Hematopoietic multipotent progenitor cell treated with erythropoietin and hydrocortisone succinate and interleukin-3 and kit ligand, for 6 days (in vitro differentiated cells): ENCODE data around the gene STRBP.
A peak's percentile ranks its signal among the peaks of the same experiment; 100 is the strongest.
"Not testable (repeated sequence)": the region's sequence is repeated elsewhere in the genome, so short reads cannot be mapped to it uniquely, and the experiment has no call there.

Source experiments
- DNase-seq: peaks from one replicate; pipeline ENCODE4 v3.0.0-alpha.2; 2015

STRBP gene

GRCh38 chr9:123282362-123283047 lies 14.1 kb upstream of the STRBP start:
- DNase-seq: peak; percentile 31

GRCh38 chr9:123281659-123282350 lies 13.4 kb upstream of the STRBP start:
- DNase-seq: no peak

DNA sequence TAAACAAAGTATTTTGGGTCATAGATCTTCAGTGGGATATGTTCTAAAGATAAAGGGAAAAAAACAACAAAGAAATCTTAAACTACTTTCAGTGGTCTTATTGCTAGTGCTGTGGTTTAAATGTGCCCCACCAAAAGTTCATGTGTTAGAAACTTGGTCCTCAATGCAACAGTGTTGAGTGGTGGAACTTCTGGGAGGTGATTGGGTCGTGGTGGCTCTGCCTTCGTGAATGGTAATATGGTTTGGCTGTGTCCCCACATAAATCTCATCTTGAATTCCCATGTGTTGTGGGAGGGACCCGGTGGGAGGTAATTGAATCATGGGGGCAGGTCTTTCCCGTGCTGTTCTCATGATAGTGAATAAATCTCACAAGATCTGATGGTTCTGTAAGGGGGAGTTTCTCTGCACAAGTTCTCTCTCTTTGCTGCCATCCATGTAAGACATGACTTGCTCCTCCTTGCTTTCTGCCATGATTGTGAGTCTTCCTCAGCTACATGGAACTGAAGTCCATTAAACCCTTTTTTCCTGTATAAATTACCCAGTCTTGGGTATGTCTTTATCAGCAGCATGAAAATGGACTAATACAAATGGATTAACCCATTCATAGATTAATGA lies 10.6 kb upstream of the STRBP start:
- DNase-seq: not testable (repeated sequence)

DNA sequence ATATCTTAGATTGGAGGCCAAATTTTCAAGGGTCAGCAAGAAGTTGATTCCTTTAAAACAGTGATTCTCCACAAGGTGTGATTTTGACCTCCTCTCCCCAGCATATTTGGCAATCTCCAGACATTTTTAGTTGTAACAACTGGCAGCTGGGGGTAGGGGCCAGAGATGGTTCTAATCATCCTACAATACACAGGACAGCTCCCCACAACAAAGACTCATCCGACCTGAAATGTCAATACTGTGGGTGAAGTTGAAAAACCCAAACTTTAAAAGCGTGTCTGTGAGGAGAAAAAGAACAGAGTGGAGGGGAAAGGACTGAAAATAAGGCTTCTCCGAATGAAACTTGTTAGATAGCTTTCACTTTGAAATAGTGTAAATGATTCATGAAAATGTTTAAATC lies 10.0 kb upstream of the STRBP start:
- no peak for DNase-seq

DNA sequence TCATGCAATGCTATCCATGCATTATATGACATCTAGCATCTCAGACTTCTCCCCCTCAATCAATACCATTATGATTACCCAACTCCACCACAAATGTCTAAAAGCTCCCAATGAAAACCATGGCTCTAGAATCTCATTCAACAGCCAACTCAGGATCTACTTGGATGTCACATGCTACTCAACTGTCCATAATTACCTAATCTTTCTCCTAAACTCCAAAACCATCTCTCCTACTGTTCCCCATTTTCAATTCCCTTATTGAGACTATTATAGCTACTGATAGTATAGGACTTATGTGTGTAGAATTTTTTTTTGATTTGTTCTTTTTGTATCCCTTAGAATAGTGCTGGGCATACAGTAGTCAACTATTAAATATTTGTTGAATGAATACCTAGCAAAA lies 8.2 kb upstream of the STRBP start:
- DNase-seq: no peak

DNA sequence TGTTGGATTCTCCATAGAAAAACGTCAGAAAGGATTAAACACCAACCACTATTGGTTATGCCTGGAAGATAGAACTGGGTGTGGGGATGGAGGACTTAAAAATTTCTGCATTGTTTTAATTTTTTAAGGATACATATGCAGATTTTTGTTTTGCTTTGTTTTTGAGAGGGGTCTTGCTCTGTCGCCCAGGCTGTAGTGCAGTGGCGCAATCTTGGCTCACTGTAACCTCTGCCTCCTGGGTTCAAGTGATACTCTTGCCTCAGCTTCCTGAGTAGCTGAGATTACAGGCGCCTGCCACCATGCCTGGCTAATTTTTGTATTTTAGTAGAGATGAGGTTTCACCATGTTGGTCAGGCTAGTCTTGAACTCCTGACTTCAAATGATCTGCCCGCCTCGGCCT lies 2.7 kb upstream of the STRBP start:
- DNase-seq: not testable (repeated sequence)

DNA sequence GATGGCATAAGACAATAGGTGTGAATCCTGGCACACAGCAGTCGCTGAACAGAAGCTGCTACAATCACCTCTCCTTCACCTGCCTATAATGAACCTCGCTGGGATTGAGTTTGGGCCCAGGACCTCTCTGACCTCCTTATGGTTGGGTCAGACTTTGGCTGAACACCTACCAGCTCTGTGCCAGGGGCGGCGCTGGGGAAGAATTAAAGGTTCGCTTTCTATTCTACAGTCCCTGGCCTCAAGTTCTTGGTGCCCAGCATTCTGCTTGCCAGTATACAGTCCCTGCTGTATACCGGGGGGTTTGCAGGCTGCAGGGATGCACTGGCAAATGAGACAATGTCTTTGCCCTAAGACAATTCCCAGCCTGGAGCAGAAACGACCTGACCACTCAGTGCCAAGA lies 895 bp upstream of the STRBP start:
- DNase-seq: peak; percentile 17

GRCh38 chr9:123268199-123268464 lies 254 bp downstream of the STRBP start:
- DNase-seq: no peak

DNA sequence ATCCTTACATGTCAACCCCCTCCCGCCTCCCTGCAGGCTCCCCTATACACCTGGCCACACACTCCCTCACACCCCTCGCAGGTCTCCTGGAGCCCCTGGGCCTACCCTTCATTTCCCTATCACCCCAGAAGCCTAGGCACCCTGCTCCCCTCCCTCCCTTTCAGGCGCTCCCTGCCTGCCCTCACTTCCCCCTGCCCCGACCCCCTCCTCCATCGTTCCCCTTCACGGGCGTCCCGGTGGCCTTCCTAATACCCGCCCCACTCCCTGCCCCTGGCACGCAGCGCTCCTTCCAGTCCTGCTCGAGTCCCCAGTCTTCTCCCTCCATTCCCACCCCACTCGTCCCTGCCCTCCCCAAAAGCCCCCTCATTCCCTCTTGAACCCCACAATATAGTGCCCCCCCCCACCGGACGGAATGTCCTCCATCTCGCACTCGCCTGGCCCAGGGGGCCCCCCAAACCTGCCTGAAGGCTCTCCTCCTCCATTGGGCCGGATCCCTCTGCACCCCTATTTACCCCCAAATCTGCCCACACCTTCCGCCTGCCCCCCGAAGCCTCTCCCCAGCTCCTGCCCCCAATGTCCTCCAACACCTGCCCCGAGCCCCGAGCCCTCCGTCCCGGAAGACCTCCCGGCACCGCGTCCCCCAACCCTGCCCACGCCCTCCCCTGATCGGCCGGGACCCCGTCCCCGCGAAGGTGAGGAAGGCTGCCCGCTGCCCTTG lies 746 bp downstream of the STRBP start:
- peak; percentile 21 for DNase-seq

GRCh38 chr9:123266655-123267399 lies 1.6 kb downstream of the STRBP start:
- no peak for DNase-seq

- peak; percentile 17 for DNase-seq
Measured at GRCh38 chr9:123265833-123266232, 2.6 kb downstream of the STRBP start.

GRCh38 chr9:123263227-123263626 lies 5.2 kb downstream of the STRBP start:
- DNase-seq: no peak

GRCh38 chr9:123262338-123262737 lies 6.0 kb downstream of the STRBP start:
- DNase-seq: no peak

DNA sequence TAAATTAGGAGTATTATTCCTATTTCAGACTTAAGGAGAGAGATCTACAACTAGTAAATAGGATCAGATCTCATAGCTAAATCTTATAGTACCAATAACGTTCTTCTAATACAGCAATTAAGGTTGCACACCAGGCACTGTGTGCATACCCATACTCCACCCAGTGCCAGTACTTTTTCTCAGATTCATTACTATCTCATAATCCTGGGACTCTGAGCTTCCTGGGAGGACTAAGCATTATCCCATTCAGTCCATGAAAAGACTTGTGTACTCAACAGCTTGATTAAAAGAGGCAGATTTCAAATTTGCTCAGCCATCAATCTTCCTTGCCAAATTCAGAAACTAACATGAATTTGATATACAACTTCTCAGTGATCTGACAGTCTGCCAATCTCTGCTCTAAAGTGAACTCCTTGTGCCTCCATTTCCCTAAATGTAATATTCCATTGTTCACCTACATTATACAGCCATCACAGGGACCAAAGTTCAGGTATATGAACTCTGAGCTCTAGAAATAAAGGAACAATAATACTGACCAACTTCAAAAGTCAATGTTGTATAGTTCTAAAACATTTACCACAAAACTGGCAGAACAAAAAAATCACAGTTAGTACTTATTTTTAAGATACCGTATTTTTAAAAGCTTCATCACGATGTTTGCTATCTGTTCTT lies 7.2 kb downstream of the STRBP start:
- no peak for DNase-seq

DNA sequence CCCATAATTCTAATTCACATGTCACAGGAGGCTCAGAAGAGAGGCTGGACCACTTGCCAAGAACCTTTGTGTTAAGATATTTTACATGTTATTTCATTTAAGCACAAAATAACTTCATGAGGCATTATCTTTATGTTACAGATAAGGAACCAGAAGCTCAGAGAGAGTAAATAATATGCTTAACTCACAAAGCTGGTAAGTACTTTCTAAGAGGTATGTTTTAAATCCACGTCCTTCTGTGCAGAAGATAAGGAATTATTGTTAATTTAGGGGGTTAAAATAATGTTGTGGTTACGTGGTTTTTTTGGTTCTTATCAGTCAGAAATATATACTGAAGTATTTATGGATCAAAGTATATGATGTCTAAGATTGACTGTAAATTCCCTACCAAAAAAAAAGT lies 8.0 kb downstream of the STRBP start:
- DNase-seq: peak; percentile 30

- DNase-seq: no peak
Measured at GRCh38 chr9:123257276-123257675, 11.1 kb downstream of the STRBP start.

DNA sequence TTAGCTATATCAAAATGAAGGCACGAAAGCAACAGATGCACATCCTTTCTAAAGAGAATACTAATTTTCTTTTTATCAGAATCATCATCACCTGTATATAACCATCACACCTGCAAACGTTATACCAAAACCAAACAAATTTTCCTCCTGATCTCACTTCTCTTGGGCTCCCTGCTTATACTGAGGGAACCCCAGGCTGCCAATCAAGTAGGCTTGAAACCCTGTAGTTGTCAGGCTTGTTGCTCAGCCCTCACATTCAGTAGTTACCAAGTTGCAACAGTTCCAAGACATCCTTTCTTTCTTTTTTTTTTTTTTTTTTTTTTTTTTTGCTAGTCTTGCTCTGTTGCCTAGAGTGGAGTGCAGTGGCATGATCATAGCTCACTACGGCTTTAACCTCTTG lies 12.7 kb downstream of the STRBP start:
- no peak for DNase-seq

DNA sequence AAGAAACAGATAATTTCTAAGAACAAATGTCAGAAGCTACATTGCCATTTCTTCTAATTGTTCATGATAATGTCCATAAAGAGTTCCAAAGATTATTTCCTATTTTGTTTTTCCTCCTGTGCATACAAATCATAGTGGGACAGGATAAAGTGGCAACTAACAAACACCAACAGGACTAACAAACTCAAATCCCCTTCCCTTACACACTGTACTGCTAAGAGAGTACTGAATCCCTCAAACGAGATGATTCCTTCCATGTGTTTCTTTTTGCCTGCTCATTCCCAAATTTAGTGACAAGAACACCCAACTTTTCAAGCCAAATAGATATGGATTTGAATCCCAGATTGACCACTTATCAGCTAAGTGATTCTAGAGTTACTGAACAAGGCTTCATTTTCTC lies 15.2 kb downstream of the STRBP start:
- DNase-seq: no peak

DNA sequence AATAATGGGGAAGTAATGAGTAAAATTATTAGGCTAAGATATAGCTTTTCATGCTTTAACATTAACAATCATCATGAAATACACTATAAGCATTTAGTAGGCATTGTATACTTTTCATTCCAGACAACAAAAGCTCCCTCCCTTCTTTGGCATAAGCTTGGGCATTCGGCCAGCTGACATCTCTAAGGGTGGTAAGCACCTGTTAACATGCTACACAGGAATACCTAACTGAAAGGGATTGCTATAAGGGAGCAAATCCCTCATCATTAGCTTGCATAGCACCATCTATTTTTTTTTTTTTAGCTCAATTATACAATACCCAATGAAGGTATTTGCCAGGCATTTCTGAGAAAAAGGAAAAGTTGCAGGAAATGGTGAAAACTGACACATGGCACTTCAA lies 16.6 kb downstream of the STRBP start:
- DNase-seq: no peak

DNA sequence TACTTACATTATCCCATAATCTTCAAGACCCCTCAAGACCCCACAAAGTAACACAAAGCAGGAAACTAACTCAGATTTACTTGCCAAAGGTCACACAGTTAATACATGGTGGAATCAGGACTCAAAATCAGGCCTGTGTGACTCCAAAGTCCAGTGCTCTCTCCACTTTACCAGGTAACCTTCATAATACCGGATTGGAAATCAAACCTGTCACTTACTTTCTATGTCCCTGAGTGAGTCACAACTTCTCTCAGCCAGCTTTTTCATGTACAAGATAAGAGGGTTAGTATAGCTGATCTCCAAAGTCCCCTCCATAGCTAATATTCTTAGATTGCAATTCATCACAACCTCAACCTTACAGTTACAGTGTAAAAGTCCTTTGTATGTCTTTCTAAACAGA lies 17.1 kb downstream of the STRBP start:
- no peak for DNase-seq

- DNase-seq: no peak
Measured at GRCh38 chr9:123250504-123250903, 17.9 kb downstream of the STRBP start.

- not testable (repeated sequence) for DNase-seq
Measured at GRCh38 chr9:123249162-123249561, 19.2 kb downstream of the STRBP start.

GRCh38 chr9:123248630-123249029 lies 19.8 kb downstream of the STRBP start:
- DNase-seq: no peak
